Measurements from ENCODE around the gene CSGALNACT2.

Gene CSGALNACT2

GRCh38 chr10:43202224-43202656, 64.0 kb downstream of the CSGALNACT2 start:
- DNase-seq (ENCODE audit: low read depth, low spot score) = no peak

DNA sequence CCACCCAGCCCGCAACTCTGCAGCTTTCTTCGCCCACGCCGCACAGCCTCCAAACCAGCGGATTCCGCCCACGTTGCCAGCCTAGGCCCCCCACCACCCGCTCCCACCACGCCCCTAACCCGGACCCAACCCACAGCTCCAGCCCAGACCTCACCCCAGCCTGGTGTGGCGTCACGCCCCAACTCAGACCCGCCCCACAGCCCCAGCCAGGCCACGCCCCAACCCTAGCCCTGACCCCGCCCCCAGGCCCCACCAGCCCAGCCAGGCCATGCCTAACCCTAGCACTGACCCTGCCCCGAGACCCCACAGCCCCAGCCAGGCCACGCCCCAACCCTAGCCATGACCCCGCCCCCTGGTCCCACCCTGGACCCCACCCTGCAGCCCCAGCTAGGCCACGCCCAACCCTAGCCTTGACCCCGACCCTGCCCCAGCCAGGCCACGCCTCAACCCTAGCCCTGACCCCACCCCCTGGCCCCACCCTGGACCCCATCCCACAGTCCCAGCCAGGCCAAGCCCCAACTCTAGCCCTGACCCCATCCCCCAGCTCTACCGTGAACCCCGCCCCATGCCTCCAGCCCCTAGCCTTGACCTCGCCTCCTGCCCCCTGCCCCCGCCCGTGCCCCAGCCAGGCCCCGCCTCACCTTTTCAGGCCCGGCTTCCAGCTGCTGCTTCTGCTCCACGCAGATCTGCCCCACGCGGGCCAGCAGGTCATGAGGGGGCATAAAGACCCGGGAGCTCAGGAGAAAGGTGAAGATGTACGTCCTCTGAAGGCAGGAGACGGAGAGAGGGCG, 64.6 kb downstream of the CSGALNACT2 start:
- no peak for DNase-seq (ENCODE audit: low read depth, low spot score)

- no peak for DNase-seq (ENCODE audit: low read depth, low spot score)
These were observed 65.3 kb downstream of the CSGALNACT2 start for GRCh38 chr10:43203448-43204041.

DNA sequence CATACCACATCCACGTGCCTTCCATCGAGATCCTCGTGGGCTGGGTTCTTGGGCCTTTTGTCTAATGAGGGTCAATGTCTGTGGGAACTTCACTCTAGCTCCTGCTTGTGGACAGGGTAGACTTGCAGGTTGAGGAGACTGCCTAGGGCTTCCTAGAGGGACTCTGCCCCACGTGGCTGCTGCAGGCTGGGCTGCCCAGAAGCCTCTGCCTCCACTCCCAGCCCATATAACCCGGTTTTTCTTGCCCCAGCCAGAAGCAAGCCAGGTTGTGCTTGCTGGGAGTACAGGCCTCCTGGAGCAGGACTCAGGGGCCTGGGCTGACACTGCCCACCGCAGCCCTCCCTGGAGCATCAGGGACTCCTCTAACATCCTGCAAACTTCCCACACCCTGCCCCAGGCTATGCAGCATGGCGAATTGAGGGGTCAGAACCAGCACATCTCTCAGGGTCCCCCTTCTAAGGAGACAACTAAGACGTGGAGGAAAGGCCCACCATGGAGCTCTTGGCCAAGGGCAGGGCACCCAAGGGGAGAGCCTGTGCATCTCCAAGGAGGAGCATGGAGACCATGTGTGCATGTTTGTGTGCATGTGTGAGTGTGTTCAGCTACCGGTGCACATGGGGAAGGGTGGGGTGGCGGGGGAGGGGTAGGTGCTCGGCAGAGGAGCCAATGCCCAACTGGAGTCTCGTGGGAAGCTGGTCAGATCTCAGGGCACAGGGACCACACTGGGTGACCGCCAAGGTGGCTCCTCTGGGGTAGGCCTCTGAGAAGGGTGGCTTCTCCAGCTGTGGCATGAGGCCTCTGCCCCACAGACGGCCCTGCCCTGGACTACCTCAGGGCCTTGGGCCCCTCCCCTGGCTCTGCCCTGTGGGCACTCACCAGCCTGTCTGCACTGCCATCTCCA, 66.0 kb downstream of the CSGALNACT2 start:
- no peak for DNase-seq (ENCODE audit: low read depth, low spot score)

DNA sequence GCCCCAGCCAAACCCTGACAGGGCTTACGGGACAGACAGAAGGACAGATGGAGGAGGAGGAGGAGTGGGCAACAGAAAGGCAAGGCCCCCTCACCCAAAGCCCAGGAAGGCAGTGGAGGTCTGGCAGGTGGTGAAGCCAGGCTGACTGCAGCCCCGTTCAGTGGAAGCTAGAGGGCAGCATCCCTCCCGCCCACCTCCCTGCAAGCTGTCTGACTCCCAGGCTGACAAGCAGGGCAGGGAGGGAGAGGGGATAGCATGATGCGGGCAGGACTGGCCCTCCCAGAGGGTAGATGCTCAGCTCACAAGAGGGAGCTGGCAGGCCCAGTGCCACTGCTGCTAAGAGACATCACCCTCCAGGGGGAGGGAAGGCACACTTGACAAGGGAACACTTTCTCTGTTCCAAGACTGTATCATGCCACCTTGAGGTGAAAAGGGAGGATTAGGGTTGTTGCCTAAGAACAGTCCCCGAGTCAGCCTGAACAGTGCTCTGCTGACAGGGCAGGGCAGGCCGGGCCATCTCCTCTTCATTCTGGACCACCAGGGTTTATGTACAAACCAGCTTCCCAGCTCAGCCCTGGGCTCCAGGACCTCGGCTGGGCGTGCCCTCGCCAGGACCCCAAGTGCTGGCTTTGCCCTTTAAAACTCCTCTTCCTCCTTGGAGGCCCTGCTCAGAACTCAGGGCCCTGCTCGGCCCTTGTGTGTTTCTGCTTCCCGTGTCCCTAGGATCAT, 66.9 kb downstream of the CSGALNACT2 start:
- no peak for DNase-seq (ENCODE audit: low read depth, low spot score)

- DNase-seq (ENCODE audit: low read depth, low spot score) = no peak
These were observed 67.6 kb downstream of the CSGALNACT2 start for GRCh38 chr10:43205681-43206390.

DNA sequence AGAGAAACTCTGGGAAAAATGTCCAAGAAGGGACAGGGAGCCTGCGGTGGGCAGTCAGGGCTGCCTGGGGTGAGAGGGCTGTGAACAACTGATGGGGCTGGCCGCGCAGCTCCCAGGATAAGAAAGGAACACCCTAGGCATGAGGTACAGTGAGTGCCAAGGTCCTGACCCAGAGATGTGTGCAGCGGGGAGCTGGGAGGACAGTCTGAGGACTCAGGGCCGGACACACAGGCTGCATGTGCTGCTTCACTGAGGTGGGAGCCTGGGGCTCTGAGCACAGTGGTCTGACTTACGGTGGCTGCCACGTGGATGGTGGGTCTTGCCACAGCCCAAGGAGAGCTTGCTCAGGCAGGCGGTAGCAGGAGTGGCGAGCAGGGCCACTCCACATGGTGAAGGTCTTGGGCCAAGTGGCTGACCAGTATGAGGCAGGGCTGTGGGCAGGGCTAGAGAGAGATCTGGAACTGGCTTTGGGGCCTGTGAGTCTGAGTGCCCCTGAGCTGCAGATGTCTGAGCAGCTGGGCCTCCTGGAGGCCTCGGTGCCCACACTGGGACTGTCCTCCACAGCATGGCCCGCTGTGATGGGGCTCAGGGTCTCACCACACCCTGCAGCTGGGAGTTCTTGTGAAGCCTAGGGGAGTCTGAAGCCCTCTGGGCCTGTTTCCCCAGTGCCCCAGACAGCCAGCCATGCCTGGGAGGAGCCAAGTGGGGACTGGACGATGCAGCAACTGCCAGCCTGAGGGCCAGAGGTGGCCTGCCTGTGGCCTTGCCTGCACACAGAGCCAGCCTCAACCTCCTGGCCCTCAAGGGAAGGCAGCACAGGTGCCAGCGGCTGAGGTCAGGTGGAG, 68.4 kb downstream of the CSGALNACT2 start:
- DNase-seq (ENCODE audit: low read depth, low spot score) = no peak

DNA sequence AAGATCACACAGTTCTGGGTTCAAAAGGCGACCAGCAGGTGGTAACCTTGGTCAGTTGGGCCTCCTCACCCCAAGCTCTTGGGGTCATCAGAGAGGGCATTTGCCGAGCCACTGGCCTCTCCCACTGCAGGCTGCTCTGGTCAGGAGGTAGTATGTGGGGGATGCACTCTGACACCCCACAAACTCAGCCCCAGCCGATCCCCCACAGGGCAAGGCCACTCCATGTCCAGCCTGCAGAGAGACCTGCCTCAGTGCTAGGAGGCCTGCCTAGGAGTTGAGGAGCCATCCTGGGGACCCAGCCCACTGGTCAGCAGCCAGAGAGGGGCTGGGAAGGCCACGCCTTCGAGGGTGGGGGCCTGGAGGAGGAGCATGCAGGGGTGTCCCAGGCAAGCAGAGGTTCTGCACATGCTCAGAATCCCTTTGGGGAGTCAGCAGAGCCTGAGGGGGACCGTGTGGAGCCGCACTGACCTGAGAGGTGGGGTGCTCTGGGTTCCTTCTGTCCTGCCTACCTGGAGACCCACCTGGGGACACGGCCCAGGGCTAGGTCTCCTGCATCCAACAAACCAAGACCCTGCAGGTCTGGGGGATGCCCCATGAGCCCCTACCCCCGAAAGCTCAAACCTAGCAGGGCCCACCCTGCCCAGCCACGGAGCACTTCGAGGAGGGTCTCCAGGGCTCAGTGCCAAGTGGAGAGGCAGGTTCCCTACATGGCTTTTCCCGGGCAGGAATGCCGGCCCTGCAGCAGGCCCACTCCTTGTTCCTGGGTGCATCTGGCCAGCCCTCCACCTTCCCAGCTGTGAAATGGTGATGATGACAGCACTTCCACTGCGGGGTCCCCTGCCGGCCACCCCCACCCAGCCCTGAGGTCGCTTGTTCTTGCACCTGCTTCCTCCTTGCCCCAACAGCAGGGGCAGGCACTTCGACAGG, 70.2 kb downstream of the CSGALNACT2 start:
- DNase-seq (ENCODE audit: low read depth, low spot score) = no peak

DNA sequence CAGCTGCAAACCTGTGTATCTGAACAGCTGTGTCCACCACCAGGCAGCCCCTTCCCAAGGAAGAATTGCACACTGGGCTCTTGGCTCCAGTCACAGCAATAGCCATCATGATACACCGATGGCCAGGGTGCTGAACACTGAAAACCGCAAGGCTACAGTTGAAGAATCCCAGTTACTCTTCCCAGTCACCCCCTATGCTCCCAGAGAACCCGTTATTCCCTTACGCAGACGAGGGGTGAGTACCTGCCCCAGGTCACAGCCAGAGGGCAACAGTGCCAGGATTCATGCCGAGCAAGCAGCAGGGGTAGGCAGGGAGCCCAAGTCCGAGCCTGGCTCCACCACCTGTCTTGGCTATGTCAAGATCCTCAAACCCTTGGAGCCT, 70.8 kb downstream of the CSGALNACT2 start:
- DNase-seq (ENCODE audit: low read depth, low spot score) = no peak

- DNase-seq (ENCODE audit: low read depth, low spot score) = no peak
These were observed 71.5 kb downstream of the CSGALNACT2 start for GRCh38 chr10:43209651-43210141.

- no peak for DNase-seq (ENCODE audit: low read depth, low spot score)
These were observed 72.3 kb downstream of the CSGALNACT2 start for GRCh38 chr10:43210556-43210955.

- no peak for DNase-seq (ENCODE audit: low read depth, low spot score)
These were observed 72.8 kb downstream of the CSGALNACT2 start for GRCh38 chr10:43211030-43211429.

GRCh38 chr10:43211431-43212042, 73.3 kb downstream of the CSGALNACT2 start:
- DNase-seq (ENCODE audit: low read depth, low spot score) = no peak

GRCh38 chr10:43212043-43212721, 73.9 kb downstream of the CSGALNACT2 start:
- no peak for DNase-seq (ENCODE audit: low read depth, low spot score)

DNA sequence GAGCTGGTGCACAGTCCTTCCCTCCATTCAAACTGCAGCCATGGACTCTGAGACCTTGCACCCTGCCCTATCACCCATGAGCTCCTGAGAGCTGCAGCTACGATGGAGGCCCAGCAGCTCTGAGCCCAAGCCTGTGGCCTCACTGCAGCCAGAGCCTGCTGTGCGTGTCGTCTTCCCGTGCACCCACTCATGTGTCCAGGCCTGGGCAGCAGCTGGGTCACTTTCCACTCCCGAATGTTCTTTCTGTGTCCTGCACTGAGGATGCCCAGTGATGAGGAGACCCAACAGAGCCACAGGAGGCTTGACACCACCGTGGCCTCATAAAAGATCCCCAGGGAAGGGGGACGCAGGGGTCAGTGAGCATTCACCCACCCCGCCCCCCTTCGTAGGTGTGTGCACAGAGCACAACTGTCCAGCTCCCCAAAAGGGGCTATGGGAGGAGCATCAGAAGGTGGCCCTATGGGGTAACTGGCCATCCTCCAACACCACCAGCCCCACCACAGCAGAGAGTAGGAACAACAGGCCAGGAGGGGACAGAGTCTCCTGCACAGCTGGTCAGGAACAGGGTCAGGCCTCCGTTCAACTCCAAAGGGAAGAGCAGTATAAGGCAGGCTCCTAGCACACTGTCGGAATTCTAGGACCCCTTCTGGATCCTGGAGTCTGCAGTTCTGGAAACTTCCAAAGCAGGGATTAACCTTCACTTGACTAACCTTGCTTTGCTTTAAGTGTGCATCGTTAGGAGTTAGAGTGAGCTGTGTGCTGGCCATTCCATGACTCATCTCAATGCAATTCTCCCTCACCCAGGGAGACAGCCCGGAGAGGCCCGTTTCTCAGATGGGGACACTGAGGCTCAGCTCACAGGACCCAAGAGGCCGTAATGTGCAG, 76.1 kb downstream of the CSGALNACT2 start:
- DNase-seq (ENCODE audit: low read depth, low spot score) = no peak

DNA sequence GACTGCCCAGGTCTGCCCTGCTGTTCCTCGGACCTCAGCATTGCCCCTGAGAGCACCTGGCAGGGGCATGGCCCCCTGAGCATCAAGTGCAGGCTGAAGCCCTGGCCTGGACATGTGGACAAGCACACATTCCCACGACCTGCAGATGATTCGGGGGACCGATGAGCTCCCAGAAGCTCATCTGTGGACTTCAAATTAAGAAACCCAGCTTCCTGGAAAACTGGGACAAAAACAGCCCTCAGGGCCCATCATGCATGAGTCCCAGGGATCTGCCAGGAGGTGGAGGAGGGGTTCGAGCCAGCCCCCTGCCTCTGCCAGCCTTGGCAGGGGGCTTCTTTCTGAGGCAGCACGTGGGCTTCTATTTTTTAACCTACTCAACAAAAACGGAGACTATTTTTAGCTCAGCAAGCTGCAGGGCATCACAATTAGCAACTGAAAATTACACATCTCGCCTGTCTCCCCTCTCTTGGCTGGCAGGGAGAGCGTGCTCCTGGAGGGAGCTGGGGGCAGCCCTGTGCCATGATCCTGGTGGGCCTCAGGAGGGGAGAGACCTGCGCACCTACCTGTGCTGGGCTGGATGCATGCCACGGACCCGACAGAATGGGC, 76.8 kb downstream of the CSGALNACT2 start:
- no peak for DNase-seq (ENCODE audit: low read depth, low spot score)
